K562 (cell line): ENCODE results near the gene SPPL3. TPM values are rescaled to one million over a fixed set of nuclear protein-coding genes. Genes with fewer than 3 reads are reported as not detected.

ENCODE experiments used
- ATAC-seq: fragments of 200-7000 bp; cut with Tn5 transposase; 3 replicates; pipeline ENCODE4 v1.9.1; 2020; ENCODE audit warnings: moderate library complexity
- BruUV-seq: library from RNA; stranded (reverse); fragments of 400-500 nt; replicated peaks from 2 replicates; lab custom pipeline; 2021; lab: Mats Ljungman, UMichigan
- CTCF ChIA-PET: fragments of 300-600 bp; formaldehyde crosslinking; extraction: SDS; loops from one replicate; lab custom pipeline; 2021; ENCODE audit warnings: low intra/inter-chr PET ratio; lab: Yijun Ruan, JAX
- POLR2A ChIA-PET: fragments of 300-600, 350-650 bp; sonication (Branson Sonifier 250); formaldehyde crosslinking; extraction: SDS; loops from one replicate; lab custom pipeline; 2021; ENCODE audit warnings: antibody characterized with exemption, inconsistent platforms; lab: Yijun Ruan, JAX
- DNase-seq, 4 experiments: peaks; one replicate each; pipeline versions ENCODE4 v3.0.0 to v3.0.0-alpha.2; 2011 to 2018; ENCODE audit warnings: low spot score in 3 of 4, mixed read lengths in 3 of 4; ENCODE audit errors: extremely low read depth in 1 of 4
- FAIRE-seq: peaks from 2 replicates; lab custom pipeline; 2011; peaks lifted over from hg19 to GRCh38; lab: Jason Lieb, UNC
- H2AFZ ChIP-seq: 2 replicates; pipeline ENCODE4 v1.6.0; 2011; ENCODE audit warnings: low read depth, low read length, control low read depth, inconsistent platforms
- H3K27ac ChIP-seq: fragments of 200-600 bp; 3 replicates; pipeline ENCODE4 v1.8.0; 2011; ENCODE audit warnings: low read depth, mild to moderate bottlenecking, control low read depth, inconsistent platforms, low read length, moderate library complexity, mixed read lengths; ENCODE audit errors: extremely low read depth
- H3K27me3 ChIP-seq, 2 experiments: fragments of 300-600 bp in 1 of 2; 2 replicates in 1 of 2; 3 replicates in 1 of 2; pipeline versions ENCODE4 v1.6.0 to v1.8.0; 2011; ENCODE audit warnings: inconsistent platforms in 2 of 2, low read length in 2 of 2, mild to moderate bottlenecking in 1 of 2, mixed read lengths in 1 of 2, moderate library complexity in 1 of 2; ENCODE audit not compliant: control insufficient read depth in 2 of 2, insufficient read depth in 2 of 2
- H3K36me3 ChIP-seq: fragments of 300-600 bp; 3 replicates; pipeline ENCODE4 v1.8.0; 2011; ENCODE audit warnings: mild to moderate bottlenecking, low read length, inconsistent platforms; ENCODE audit not compliant: control insufficient read depth, insufficient read depth
- H3K4me1 ChIP-seq, 2 experiments: fragments of 200-600 bp in 1 of 2; replicated peaks in 1 of 2; 2 replicates in 1 of 2; 3 replicates in 1 of 2; pipeline versions ENCODE4 v1.5.1 to v1.8.0; 2011; ENCODE audit warnings: inconsistent platforms in 2 of 2, low read length in 2 of 2, mild to moderate bottlenecking in 1 of 2, mixed read lengths in 1 of 2, moderate library complexity in 1 of 2; ENCODE audit not compliant: control insufficient read depth in 2 of 2, insufficient read depth in 2 of 2
- H3K4me2 ChIP-seq: 2 replicates; pipeline ENCODE4 v1.6.1; 2011; ENCODE audit warnings: low read length, control low read depth, inconsistent platforms, mixed read lengths; ENCODE audit not compliant: insufficient read depth
- H3K4me3 ChIP-seq: fragments of 200-600 bp; sonication (generic), shearing (Covaris generic); 2 replicates; pipeline ENCODE4 v1.5.1; 2016; ENCODE audit warnings: control low read depth, inconsistent platforms
- H3K79me2 ChIP-seq: fragments of 200-600 bp; 3 replicates; pipeline ENCODE4 v1.8.0; 2011; ENCODE audit warnings: low read length, inconsistent platforms; ENCODE audit not compliant: control insufficient read depth, insufficient read depth
- H3K9ac ChIP-seq, 2 experiments: 2 replicates each; pipeline versions ENCODE4 v1.6.0 to v1.6.1; 2011; ENCODE audit warnings: low read depth in 2 of 2, low read length in 2 of 2, control low read depth in 1 of 2, inconsistent platforms in 1 of 2, mild to moderate bottlenecking in 1 of 2, mixed read lengths in 1 of 2; ENCODE audit not compliant: insufficient read depth in 1 of 2
- H3K9me1 ChIP-seq: one replicate; pipeline ENCODE4 v1.6.0; 2011; ENCODE audit warnings: inconsistent platforms, mild to moderate bottlenecking, low read length, moderate library complexity; ENCODE audit not compliant: control insufficient read depth, insufficient read depth
- H3K9me3 ChIP-seq: replicated peaks from 2 replicates; pipeline ENCODE4 v1.5.1; 2011; ENCODE audit warnings: low read depth, low read length, inconsistent platforms; ENCODE audit not compliant: control insufficient read depth, insufficient read depth
- H4K20me1 ChIP-seq: replicated peaks from 2 replicates; pipeline ENCODE4 v1.6.1; 2011; ENCODE audit warnings: low read length, inconsistent platforms, mixed read lengths; ENCODE audit not compliant: control insufficient read depth, insufficient read depth
- CBFA2T2 ChIP-seq: fragments of 450-650 bp; conservative IDR thresholded peaks from 2 replicates; pipeline ENCODE4 v1.6.1; 2017; ENCODE audit warnings: mild to moderate bottlenecking
- CEBPG ChIP-seq, 3 experiments: fragments of 200-800 bp in 1 of 3; sonication (Bioruptor generic) in 1 of 3; sonication (generic) in 1 of 3; formaldehyde crosslinking in 1 of 3; IDR thresholded peaks in 2 of 3; conservative IDR thresholded peaks in 1 of 3; 2 replicates each; pipeline versions ENCODE4 v1.6.1 to v1.8.0; 2016 to 2022; ENCODE audit warnings: missing compliant biosample characterization in 2 of 3, missing genetic modification characterization in 2 of 3, mild to moderate bottlenecking in 1 of 3, missing genetic modification reagents in 1 of 3
- CREBBP ChIP-seq: IDR thresholded peaks from one replicate; pipeline ENCODE4 v1.6.1; 2012; ENCODE audit warnings: low read depth, mild to moderate bottlenecking, control low read depth, inconsistent platforms, low read length
- FOXP4 ChIP-seq: sonication (generic); formaldehyde crosslinking; IDR thresholded peaks from 2 replicates; pipeline ENCODE4 v1.8.0; 2022; ENCODE audit warnings: mild to moderate bottlenecking, missing genetic modification reagents, borderline replicate concordance
- GTF2E2 ChIP-seq: fragments of 200-800 bp; sonication (Bioruptor generic); IDR thresholded peaks from 2 replicates; pipeline ENCODE4 v1.6.1; 2016; ENCODE audit warnings: missing genetic modification characterization, missing compliant biosample characterization
- HDAC2 ChIP-seq: fragments of 450-650 bp; IDR thresholded peaks from 2 replicates; pipeline ENCODE4 v1.6.1; 2016; ENCODE audit warnings: mild to moderate bottlenecking
- HLTF ChIP-seq: fragments of 450-650 bp; IDR thresholded peaks from 2 replicates; pipeline ENCODE4 v1.6.1; 2016
- NCOR1 ChIP-seq: fragments of 450-650 bp; IDR thresholded peaks from 2 replicates; pipeline ENCODE4 v1.6.1; 2016; ENCODE audit warnings: mild to moderate bottlenecking, moderate library complexity
- PRPF4 ChIP-seq: fragments of 200-400 bp; formaldehyde crosslinking; IDR thresholded peaks from one replicate; pipeline ENCODE4 v1.6.1; 2017; ENCODE audit warnings: low read length, low read depth, mild to moderate bottlenecking; ENCODE audit not compliant: insufficient read depth, poor library complexity, severe bottlenecking
- SREBF1 ChIP-seq: fragments of 150-350 bp; IDR thresholded peaks from 2 replicates; pipeline ENCODE4 v1.6.1; 2014; ENCODE audit warnings: antibody characterized with exemption, low read depth, low read length, borderline replicate concordance
- TAF7 ChIP-seq: fragments of 450-650 bp; IDR thresholded peaks from 2 replicates; pipeline ENCODE4 v1.6.1; 2016; ENCODE audit warnings: missing genetic modification characterization, missing compliant biosample characterization
- TCF7 ChIP-seq: sonication (generic); IDR thresholded peaks from 2 replicates; pipeline ENCODE4 v1.6.1; 2016; ENCODE audit warnings: antibody characterized with exemption, borderline replicate concordance
- TRIM28 ChIP-seq: fragments of 450-650 bp; IDR thresholded peaks from 2 replicates; pipeline ENCODE4 v1.6.1; 2017
- XRCC4 ChIP-seq: IDR thresholded peaks from one replicate; pipeline ENCODE4 v1.6.1; 2011; ENCODE audit not compliant: insufficient read depth, insufficient read length; ENCODE audit errors: extremely low read depth
- WGBS: fragments of 100-300 bp; shearing (Covaris generic); methylation state at CpG from one replicate; pipeline ENCODE4 v1.1.6; 2016; ENCODE audit warnings: low coverage, mixed read lengths; ENCODE audit not compliant: insufficient coverage; ENCODE audit errors: missing lambda C conversion rate; 5-methylcytosine and 5-hydroxymethylcytosine counted together
- in situ Hi-C: fragments of 300-500 bp; cut with MboI; formaldehyde crosslinking; loops from 4 replicates; pipeline ENCODE4 v1.15.0; 2018; ENCODE audit warnings: inconsistent platforms, mixed read lengths
- intact Hi-C: fragments of 100-400 bp; cut with micrococcal nuclease; formaldehyde crosslinking; loops from 2 replicates; pipeline ENCODE4 v1.14.2; 2022
- polyA plus RNA-seq, 8 experiments: library from polyadenylated mRNA; depleted of rRNA in 4 of 8; stranded (reverse) in 5 of 8; unstranded in 3 of 8; fragments of >200 nt; fragmentation: Nextera tagmentation in 2 of 8; fragmentation: Illumina TruSeq in 1 of 8; extraction: Ambion mirVana in 2 of 8; extraction: Trizol in 1 of 8; gene quantifications; 2 replicates each; pipeline versions ENCODE4 v1.2.1 to v1.2.3, GENCODE V29; 2011 to 2014; ENCODE audit warnings: inconsistent platforms in 1 of 8, missing spikeins in 1 of 8
- total RNA-seq, 7 experiments: library from RNA; depleted of rRNA in 6 of 7; stranded (reverse); fragments of >200 nt in 6 of 7; fragmentation: Illumina TruSeq in 2 of 7; extraction: Trizol in 2 of 7; gene quantifications; 2 replicates each; pipeline versions ENCODE4 v1.2.1 to v1.2.3, GENCODE V29; 2011 to 2021; ENCODE audit warnings: low replicate concordance in 1 of 7
- TF ChIP-seq, protein P1 (sequence below): fragments of 250-450 bp; sonication (Bioruptor Pico); IDR thresholded peaks from 2 replicates; pipeline ENCODE4 v1.4.0; 2020

The SPPL3 gene
- total and polyA plus RNA-seq, 9 of the 15 experiments (the other 6 are each of a cell fraction or from before 2014, with no cell fraction given), result 2.9 to 32.1 (median 7.1) TPM

DNA sequence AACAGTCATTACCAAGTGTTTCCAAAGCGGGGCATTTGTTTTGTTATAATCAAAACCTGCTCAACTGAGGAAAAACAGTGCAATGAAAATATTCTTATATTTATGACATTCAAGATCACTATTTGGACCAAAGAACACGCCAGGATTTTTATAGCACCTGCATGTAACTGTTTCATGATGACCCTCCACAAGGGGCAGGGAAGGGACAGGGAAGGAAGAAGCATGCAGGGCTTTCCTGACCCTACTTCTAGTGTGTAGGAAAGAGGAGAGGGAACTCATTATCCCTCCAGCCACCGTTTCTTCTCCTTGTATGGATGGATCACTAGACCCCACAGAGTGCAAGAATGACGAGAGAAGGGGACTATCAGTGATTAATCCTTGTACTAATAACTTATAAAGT is 49.4 kb downstream of the SPPL3 start (continued):
- TF ChIP-seq HLTF (no peak), CBFA2T2 (no peak), CEBPG (CRISPR knock-in tag; IDR thresholded peaks at IDR 0.05) (no peak), CEBPG (tag; conservative IDR thresholded peaks at IDR 0.05 in 1 of 2, IDR thresholded peaks at IDR 0.05 in 1 of 2) (no peak), TCF7 (no peak)

DNA sequence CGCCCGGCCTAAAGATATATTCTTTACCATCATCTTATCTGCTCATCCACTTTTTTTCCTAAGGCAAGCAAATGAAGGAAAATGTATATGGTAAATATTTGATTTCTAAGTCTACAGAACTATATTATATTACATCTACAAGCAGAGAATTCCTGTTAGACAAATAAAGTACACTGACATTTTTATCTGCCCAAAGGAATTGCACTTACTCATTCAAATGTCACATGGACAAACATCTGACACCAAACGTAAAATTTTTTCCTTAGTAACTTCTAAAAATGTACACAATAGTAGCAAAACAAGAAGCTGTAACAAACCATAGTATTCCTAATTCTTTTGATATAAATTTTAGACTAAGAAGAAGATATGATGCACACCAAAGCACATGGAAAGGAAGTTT is 51.0 kb downstream of the SPPL3 start:
- Histone ChIP-seq H3K36me3 (no peaks in the 10 kb centered on the region), H2AFZ (no peak overlapping the region), H3K9me3 (no peaks in the 10 kb centered on the region), H3K27me3 (no peaks in the 10 kb centered on the region), H4K20me1 (peaks cover 9% of the 10 kb centered on the region), H3K4me1 (peaks cover 4 to 12% of the 10 kb centered on the region in 2 experiments; a peak in 2 of 5 replicates), H3K9me1 (no peaks in the 10 kb centered on the region), H3K9ac (no peak overlapping the region), H3K4me2 (no peak overlapping the region), H3K27ac (no peak overlapping the region; the same call in 2 of the 3 replicates), H3K79me2 (peaks cover 37% of the 10 kb centered on the region), H3K4me3 (no peak overlapping the region)
- intact Hi-C loops (no loop called here), in situ Hi-C loops (no loop called here)
- DNase-seq, result no peak
- no peak for ATAC-seq
- FAIRE-seq, result no peak
- POLR2A ChIA-PET, result interaction anchor here (1.1 kb wide), 1 partner anchor 11 kb away, joined by 3 read pairs; no protein-coding TSS in a partner anchor
- no TSS peak for BruUV-seq
- WGBS, result 56% methylated on average over 3 of the region's 3 CpGs
- CTCF ChIA-PET, result no interaction called here
- TF ChIP-seq GTF2E2 (tag), result no peak
- no peak for TF ChIP-seq PRPF4
- no peak for TF ChIP-seq XRCC4
- no peak for TF ChIP-seq HDAC2
- TF ChIP-seq FOXP4 (CRISPR knock-in tag), result no peak
- no peak for TF ChIP-seq TAF7 (tag)
- no peak for TF ChIP-seq SREBF1
- no peak for TF ChIP-seq TRIM28
- TF ChIP-seq, protein P1, sequence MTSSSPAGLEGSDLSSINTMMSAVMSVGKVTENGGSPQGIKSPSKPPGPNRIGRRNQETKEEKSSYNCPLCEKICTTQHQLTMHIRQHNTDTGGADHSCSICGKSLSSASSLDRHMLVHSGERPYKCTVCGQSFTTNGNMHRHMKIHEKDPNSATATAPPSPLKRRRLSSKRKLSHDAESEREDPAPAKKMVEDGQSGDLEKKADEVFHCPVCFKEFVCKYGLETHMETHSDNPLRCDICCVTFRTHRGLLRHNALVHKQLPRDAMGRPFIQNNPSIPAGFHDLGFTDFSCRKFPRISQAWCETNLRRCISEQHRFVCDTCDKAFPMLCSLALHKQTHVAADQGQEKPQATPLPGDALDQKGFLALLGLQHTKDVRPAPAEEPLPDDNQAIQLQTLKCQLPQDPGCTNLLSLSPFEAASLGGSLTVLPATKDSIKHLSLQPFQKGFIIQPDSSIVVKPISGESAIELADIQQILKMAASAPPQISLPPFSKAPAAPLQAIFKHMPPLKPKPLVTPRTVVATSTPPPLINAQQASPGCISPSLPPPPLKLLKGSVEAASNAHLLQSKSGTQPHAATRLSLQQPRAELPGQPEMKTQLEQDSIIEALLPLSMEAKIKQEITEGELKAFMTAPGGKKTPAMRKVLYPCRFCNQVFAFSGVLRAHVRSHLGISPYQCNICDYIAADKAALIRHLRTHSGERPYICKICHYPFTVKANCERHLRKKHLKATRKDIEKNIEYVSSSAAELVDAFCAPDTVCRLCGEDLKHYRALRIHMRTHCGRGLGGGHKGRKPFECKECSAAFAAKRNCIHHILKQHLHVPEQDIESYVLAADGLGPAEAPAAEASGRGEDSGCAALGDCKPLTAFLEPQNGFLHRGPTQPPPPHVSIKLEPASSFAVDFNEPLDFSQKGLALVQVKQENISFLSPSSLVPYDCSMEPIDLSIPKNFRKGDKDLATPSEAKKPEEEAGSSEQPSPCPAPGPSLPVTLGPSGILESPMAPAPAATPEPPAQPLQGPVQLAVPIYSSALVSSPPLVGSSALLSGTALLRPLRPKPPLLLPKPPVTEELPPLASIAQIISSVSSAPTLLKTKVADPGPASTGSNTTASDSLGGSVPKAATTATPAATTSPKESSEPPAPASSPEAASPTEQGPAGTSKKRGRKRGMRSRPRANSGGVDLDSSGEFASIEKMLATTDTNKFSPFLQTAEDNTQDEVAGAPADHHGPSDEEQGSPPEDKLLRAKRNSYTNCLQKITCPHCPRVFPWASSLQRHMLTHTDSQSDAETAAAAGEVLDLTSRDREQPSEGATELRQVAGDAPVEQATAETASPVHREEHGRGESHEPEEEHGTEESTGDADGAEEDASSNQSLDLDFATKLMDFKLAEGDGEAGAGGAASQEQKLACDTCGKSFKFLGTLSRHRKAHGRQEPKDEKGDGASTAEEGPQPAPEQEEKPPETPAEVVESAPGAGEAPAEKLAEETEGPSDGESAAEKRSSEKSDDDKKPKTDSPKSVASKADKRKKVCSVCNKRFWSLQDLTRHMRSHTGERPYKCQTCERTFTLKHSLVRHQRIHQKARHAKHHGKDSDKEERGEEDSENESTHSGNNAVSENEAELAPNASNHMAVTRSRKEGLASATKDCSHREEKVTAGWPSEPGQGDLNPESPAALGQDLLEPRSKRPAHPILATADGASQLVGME (CRISPR knock-in tag), result no peak
- no peak for TF ChIP-seq NCOR1
- no peak for TF ChIP-seq CREBBP
